Measurements from ENCODE around the gene GDPD4. TPM values are rescaled to one million over a fixed set of nuclear protein-coding genes. Genes with fewer than 3 reads are reported as not detected.

Gene GDPD4
- total RNA-seq, 1 experiment from 2014 or later: not detected

DNA sequence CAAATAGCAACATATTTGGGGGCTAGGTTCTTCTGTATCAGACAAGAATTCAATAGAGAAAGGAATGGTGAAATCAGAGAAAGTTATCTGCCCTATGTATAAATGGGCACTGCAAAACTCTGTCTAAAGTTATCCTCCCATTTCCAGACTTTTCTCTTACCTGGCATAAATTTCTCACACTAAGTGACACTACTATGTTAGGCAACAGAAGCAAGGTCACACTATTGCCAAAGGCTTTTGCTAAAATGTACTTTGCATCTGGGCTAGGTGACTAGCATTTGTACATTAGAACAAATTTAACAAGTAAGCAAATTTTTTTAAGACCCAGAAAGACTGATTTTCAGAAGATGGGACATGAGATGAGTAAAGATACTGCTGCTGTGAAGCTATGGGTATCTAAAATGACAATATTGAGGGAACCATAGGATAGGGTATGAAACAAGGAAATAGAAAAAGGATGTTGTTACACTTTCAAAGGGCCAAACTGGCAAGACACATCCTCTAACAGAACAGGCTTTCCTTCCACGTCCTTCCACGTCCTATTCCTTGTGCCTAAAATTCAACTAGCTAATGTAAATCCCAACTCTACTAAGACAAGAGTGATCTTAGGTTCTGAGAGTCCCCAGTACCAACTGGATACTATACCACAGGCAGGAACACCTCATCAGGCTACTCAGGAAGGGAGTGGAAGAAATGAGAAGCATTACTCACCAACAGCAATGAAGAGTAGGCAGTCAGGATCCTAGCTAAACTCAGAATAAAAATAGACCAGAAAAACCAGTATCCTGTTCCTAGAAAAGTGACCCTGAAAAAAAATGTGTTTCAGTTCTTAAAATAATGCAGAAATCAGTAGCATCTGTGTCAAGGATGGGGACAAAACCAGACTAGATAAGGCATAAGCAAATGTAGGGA is 22.6 kb downstream of the GDPD4 start:
- BruUV-seq (replicated peaks): no TSS peak
- TF ChIP-seq, protein P1, sequence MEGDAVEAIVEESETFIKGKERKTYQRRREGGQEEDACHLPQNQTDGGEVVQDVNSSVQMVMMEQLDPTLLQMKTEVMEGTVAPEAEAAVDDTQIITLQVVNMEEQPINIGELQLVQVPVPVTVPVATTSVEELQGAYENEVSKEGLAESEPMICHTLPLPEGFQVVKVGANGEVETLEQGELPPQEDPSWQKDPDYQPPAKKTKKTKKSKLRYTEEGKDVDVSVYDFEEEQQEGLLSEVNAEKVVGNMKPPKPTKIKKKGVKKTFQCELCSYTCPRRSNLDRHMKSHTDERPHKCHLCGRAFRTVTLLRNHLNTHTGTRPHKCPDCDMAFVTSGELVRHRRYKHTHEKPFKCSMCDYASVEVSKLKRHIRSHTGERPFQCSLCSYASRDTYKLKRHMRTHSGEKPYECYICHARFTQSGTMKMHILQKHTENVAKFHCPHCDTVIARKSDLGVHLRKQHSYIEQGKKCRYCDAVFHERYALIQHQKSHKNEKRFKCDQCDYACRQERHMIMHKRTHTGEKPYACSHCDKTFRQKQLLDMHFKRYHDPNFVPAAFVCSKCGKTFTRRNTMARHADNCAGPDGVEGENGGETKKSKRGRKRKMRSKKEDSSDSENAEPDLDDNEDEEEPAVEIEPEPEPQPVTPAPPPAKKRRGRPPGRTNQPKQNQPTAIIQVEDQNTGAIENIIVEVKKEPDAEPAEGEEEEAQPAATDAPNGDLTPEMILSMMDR (IDR thresholded peaks at IDR 0.05; ENCODE audit: unreplicated experiment): no peak
- H3K4me1 Mint-ChIP-seq (ENCODE audit: low read depth, unreplicated experiment): peaks cover 17% of the 10 kb centered on the region
- CTCF ChIA-PET: no interaction called here
- peak overlapping the region; percentile 68 for H3K27ac Mint-ChIP-seq (ENCODE audit: unreplicated experiment)
- no peaks in the 10 kb centered on the region for H3K36me3 Mint-ChIP-seq (ENCODE audit: insufficient read depth, unreplicated experiment)
- intact Hi-C loops (cut with micrococcal nuclease; ENCODE audit: unreplicated experiment): no loop called here
- no peaks in the 10 kb centered on the region for H3K27me3 Mint-ChIP-seq (ENCODE audit: unreplicated experiment)
- DNase-seq: no peak
- no peak overlapping the region for H3K4me3 Mint-ChIP-seq (ENCODE audit: low read depth, unreplicated experiment)
- H3K9me3 Mint-ChIP-seq (ENCODE audit: low read depth, unreplicated experiment): no peaks in the 10 kb centered on the region

DNA sequence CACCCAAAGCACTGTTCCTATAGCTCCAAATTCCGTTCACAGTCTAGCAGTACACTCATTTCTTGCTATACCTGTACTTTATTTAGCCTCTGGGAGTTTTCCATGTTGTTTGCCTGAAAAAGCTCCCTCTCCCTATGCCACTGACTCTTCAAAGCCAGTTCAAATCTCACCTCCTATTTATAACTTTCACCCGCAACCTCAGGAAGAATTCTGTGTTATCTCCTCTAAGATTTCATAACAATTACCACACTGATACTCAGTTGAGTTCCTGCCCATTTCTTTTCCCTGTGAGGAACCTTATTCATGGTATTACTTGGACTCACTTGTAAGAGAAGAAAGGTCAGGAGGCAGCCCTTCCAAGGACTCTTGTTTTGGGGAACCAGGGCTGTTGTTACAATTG is 25.2 kb downstream of the GDPD4 start:
- peaks cover 17% of the 10 kb centered on the region for H3K4me1 Mint-ChIP-seq (ENCODE audit: low read depth, unreplicated experiment)
- no TSS peak for BruUV-seq (replicated peaks)

DNA sequence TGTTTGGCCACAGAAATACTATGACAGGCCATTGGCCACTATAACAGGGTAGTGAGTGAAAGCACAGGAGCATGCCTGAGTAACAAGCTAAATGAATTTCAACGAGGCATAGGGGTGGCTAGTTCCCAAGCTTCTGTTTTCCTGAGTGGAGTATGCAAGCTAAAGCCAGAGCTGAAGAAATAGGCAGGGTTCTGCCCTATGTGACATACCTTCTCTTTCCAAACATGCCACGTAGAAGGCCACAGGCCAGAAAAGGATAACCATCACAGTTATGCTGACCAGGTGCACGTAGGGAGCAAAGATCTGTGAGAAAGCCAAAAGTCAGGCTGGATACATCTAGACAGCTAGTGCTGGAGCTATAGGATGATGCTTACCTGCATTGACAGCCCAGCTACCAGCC is 30.6 kb downstream of the GDPD4 start:
- CTCF ChIA-PET: no interaction called here
- TF ChIP-seq, protein P1 (IDR thresholded peaks at IDR 0.05; ENCODE audit: unreplicated experiment): no peak
- no TSS peak for BruUV-seq (replicated peaks)
- no peaks in the 10 kb centered on the region for H3K27me3 Mint-ChIP-seq (ENCODE audit: unreplicated experiment)
- intact Hi-C loops (cut with micrococcal nuclease; ENCODE audit: unreplicated experiment): no loop called here
- no peaks in the 10 kb centered on the region for H3K36me3 Mint-ChIP-seq (ENCODE audit: insufficient read depth, unreplicated experiment)
- H3K4me1 Mint-ChIP-seq (ENCODE audit: low read depth, unreplicated experiment): peaks cover 12% of the 10 kb centered on the region
- no peaks in the 10 kb centered on the region for H3K9me3 Mint-ChIP-seq (ENCODE audit: low read depth, unreplicated experiment)
- no peak overlapping the region for H3K4me3 Mint-ChIP-seq (ENCODE audit: low read depth, unreplicated experiment)
- DNase-seq: no peak
- H3K27ac Mint-ChIP-seq (ENCODE audit: unreplicated experiment): no peak overlapping the region

More for the DNA sequence above, 25.2 kb downstream of the GDPD4 start:
- CTCF ChIA-PET: no interaction called here
- Mint-ChIP-seq H3K36me3 (ENCODE audit: insufficient read depth, unreplicated experiment) (no peaks in the 10 kb centered on the region), H3K4me3 (ENCODE audit: low read depth, unreplicated experiment) (no peak overlapping the region), H3K27ac (ENCODE audit: unreplicated experiment) (no peak overlapping the region), H3K27me3 (ENCODE audit: unreplicated experiment) (no peaks in the 10 kb centered on the region), H3K9me3 (ENCODE audit: low read depth, unreplicated experiment) (no peaks in the 10 kb centered on the region)
- intact Hi-C loops (cut with micrococcal nuclease; ENCODE audit: unreplicated experiment): no loop called here
- TF ChIP-seq, protein P1 (IDR thresholded peaks at IDR 0.05; ENCODE audit: unreplicated experiment): no peak
- DNase-seq: no peak

DNA sequence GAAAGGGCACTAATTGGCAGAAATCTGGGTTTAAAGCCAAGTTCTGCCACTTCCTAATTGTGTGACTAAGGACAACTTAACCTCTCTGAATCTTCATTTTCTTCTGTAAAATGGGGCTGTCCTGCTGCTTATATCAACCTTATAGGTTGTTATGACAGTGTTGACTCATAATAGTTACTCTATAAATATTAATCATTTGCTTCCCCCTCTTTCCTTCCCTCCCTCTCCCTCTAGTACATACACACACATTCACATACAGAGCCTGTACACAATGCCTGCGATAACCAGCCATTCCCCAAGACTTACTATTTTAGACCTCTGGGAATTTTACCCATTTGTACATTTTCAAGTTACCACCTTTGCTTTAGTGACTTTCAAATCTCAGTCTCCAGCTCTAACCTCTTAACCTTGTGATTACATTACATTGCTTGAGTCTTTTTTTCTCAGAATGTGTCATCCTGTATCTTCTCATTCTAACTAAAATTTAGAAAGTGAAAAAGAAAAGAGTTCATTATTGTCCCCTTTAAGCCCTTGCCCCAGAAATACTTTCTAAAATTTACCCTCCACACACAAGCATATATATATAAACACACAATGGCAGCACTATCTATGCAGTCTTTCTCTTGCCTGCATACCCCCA is 31.9 kb downstream of the GDPD4 start:
- no peaks in the 10 kb centered on the region for H3K36me3 Mint-ChIP-seq (ENCODE audit: insufficient read depth, unreplicated experiment)
- no peak for DNase-seq
- no peaks in the 10 kb centered on the region for H3K9me3 Mint-ChIP-seq (ENCODE audit: low read depth, unreplicated experiment)
- H3K27ac Mint-ChIP-seq (ENCODE audit: unreplicated experiment): peak overlapping the region; percentile 45
- CTCF ChIA-PET: no interaction called here
- no peaks in the 10 kb centered on the region for H3K27me3 Mint-ChIP-seq (ENCODE audit: unreplicated experiment)
- peaks cover 12% of the 10 kb centered on the region for H3K4me1 Mint-ChIP-seq (ENCODE audit: low read depth, unreplicated experiment)
- H3K4me3 Mint-ChIP-seq (ENCODE audit: low read depth, unreplicated experiment): no peak overlapping the region
- no TSS peak for BruUV-seq (replicated peaks)
- TF ChIP-seq, protein P1 (IDR thresholded peaks at IDR 0.05; ENCODE audit: unreplicated experiment): no peak
- intact Hi-C loops (cut with micrococcal nuclease; ENCODE audit: unreplicated experiment): no loop called here
